ENCODE measurements around the gene PKD1.

PKD1 gene

DNA sequence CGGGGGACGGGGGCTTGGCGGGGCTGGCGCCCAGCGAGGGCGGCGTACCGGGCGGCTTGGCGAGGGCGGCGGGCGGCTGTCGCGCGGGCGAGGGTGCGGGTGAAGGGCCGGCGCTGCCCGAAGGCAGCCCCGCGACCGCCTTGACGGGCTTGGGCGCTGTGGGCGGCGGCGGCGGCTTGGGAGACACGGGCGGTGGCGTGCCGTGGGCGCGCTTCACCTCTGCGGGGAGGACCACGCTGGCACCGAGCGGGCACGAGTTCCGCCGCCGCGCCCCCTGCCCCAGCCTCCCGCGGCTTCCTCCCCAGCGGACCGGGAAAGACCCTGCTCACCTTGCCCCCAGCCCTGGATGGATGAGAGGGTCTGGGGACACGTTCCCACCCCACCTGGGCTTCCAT lies 43.4 kb upstream of the PKD1 start:
- no peak for TF ChIP-seq TAF1 (IDR thresholded peaks at IDR 0.05; ENCODE audit: borderline replicate concordance, insufficient read depth, low read length)
- TF ChIP-seq, protein P1, sequence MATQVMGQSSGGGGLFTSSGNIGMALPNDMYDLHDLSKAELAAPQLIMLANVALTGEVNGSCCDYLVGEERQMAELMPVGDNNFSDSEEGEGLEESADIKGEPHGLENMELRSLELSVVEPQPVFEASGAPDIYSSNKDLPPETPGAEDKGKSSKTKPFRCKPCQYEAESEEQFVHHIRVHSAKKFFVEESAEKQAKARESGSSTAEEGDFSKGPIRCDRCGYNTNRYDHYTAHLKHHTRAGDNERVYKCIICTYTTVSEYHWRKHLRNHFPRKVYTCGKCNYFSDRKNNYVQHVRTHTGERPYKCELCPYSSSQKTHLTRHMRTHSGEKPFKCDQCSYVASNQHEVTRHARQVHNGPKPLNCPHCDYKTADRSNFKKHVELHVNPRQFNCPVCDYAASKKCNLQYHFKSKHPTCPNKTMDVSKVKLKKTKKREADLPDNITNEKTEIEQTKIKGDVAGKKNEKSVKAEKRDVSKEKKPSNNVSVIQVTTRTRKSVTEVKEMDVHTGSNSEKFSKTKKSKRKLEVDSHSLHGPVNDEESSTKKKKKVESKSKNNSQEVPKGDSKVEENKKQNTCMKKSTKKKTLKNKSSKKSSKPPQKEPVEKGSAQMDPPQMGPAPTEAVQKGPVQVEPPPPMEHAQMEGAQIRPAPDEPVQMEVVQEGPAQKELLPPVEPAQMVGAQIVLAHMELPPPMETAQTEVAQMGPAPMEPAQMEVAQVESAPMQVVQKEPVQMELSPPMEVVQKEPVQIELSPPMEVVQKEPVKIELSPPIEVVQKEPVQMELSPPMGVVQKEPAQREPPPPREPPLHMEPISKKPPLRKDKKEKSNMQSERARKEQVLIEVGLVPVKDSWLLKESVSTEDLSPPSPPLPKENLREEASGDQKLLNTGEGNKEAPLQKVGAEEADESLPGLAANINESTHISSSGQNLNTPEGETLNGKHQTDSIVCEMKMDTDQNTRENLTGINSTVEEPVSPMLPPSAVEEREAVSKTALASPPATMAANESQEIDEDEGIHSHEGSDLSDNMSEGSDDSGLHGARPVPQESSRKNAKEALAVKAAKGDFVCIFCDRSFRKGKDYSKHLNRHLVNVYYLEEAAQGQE (IDR thresholded peaks at IDR 0.05; ENCODE audit: insufficient read depth in 1 of 2, low read depth in 2 of 2, low read length in 2 of 2): no peak

DNA sequence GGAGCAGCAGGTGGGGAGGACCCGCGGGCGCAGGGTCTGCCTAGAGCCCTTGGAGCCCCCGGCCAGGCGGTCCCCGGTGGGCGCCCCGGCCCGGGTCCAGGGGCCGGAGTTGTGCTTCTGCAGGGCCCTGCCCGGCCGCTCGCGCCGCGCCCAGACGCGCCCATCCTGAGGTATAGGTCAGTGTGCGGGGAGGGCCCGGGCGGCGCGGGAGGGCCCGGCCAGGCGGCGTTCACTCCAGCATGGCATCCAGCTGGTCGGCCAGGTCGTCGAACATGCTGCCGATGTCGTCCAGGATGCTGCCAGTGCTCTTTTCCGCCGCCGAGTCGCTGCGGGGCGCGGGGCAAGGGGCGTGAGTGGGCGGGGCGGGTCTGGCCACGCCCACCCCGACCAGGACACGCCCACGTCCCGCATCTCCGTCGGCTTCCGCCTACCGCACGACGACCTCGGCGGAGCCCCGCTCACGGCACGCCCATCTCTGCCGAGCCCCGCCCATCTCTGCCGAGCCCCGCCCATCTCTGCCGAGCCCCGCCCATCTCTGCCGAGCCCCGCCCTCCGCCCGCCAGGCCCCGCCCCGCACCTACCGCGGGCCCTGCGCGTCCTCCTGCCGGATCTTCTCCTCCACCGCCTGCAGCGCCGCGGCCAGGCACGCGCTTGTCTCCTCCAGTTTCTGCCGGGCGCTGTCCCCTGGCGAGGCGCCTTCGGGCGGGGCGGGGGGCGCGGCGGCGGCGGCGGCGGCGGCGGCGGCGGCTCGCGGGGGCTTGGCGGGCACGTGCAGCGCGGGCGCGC lies 42.8 kb upstream of the PKD1 start:
- TF ChIP-seq TAF1 (IDR thresholded peaks at IDR 0.05; ENCODE audit: borderline replicate concordance, insufficient read depth, low read length) (no peak), SIN3A (IDR thresholded peaks at IDR 0.05; ENCODE audit: borderline replicate concordance, insufficient read depth, low read length) (no peak), FOXP2 (optimal IDR thresholded peaks at IDR 0.05; ENCODE audit: borderline replicate concordance, extremely low read depth, extremely low read length, insufficient read depth) (no peak), POLR2AphosphoS5 (IDR thresholded peaks at IDR 0.05; ENCODE audit: low read depth, low read length) (no peak)
- TF ChIP-seq, protein P1 (IDR thresholded peaks at IDR 0.05; ENCODE audit: insufficient read depth in 1 of 2, low read depth in 2 of 2, low read length in 2 of 2): no peak

DNA sequence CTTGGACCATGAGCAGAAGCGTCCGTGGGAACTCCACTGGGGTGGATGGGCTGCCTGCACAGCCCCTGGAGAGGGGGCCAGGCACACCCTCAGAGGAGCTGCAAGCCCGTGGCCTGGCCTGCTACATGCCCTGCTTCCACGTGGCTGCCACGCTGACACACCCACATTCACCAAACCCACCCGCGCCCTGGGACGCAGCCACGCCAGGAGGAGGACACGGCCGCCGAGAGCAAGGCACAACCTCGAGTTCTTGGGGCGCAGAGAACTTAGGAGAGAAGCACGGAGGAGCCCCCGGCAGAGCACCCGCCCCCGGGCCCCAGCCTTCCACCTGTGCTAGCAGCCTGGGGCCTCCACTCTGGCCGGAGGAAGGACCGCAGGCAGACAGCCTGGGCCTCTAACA lies 41.9 kb upstream of the PKD1 start:
- no peak for TF ChIP-seq SIN3A (IDR thresholded peaks at IDR 0.05; ENCODE audit: borderline replicate concordance, insufficient read depth, low read length)
- no peak for TF ChIP-seq TAF1 (IDR thresholded peaks at IDR 0.05; ENCODE audit: borderline replicate concordance, insufficient read depth, low read length)
- TF ChIP-seq POLR2AphosphoS5 (IDR thresholded peaks at IDR 0.05; ENCODE audit: low read depth, low read length): no peak
- no peak for TF ChIP-seq FOXP2 (optimal IDR thresholded peaks at IDR 0.05; ENCODE audit: borderline replicate concordance, extremely low read depth, extremely low read length, insufficient read depth)
- TF ChIP-seq, protein P1 (IDR thresholded peaks at IDR 0.05; ENCODE audit: insufficient read depth in 1 of 2, low read depth in 2 of 2, low read length in 2 of 2): no peak

DNA sequence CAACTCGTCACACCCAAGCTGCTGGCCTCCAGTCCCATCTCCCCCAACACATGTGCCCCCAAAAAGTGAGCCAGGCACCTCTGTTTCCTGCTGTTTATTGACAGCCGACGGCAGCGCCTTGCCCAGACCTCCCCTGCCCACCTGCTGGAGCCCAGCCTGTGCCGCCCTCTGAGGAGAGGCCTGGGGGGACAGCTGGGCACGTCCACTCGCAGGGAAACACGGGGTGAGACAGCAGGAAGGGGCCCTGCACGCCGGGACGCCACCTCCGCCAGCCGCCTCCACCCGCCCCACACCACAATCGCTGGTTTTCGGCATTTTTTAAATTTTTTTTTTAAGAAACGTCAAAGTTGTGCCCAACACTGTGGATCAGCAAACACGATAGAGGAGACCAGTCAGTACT lies 41.4 kb upstream of the PKD1 start:
- TF ChIP-seq FOXP2 (optimal IDR thresholded peaks at IDR 0.05; ENCODE audit: borderline replicate concordance, extremely low read depth, extremely low read length, insufficient read depth): no peak
- TF ChIP-seq SIN3A (IDR thresholded peaks at IDR 0.05; ENCODE audit: borderline replicate concordance, insufficient read depth, low read length): no peak
- no peak for TF ChIP-seq POLR2AphosphoS5 (IDR thresholded peaks at IDR 0.05; ENCODE audit: low read depth, low read length)
- no peak for TF ChIP-seq TAF1 (IDR thresholded peaks at IDR 0.05; ENCODE audit: borderline replicate concordance, insufficient read depth, low read length)
- TF ChIP-seq, protein P1 (IDR thresholded peaks at IDR 0.05; ENCODE audit: insufficient read depth in 1 of 2, low read depth in 2 of 2, low read length in 2 of 2): no peak

DNA sequence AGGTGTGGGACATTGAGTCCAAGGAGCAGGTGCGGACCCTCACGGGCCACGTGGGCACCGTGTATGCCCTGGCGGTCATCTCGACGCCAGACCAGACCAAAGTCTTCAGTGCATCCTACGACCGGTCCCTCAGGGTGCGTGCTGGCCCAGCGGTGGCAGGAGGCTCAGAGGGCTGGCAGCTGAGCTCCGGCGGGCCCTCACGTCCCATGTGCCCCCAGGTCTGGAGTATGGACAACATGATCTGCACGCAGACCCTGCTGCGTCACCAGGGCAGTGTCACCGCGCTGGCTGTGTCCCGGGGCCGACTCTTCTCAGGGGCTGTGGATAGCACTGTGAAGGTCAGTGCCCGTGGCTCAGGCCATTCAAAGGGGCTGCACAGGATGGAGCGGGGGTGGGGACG lies 40.3 kb upstream of the PKD1 start:
- no peak for TF ChIP-seq POLR2AphosphoS5 (IDR thresholded peaks at IDR 0.05; ENCODE audit: low read depth, low read length)
- TF ChIP-seq TAF1 (IDR thresholded peaks at IDR 0.05; ENCODE audit: borderline replicate concordance, insufficient read depth, low read length): no peak
- TF ChIP-seq, protein P1 (IDR thresholded peaks at IDR 0.05; ENCODE audit: insufficient read depth in 1 of 2, low read depth in 2 of 2, low read length in 2 of 2): no peak
- no peak for TF ChIP-seq SIN3A (IDR thresholded peaks at IDR 0.05; ENCODE audit: borderline replicate concordance, insufficient read depth, low read length)
- no peak for TF ChIP-seq FOXP2 (optimal IDR thresholded peaks at IDR 0.05; ENCODE audit: borderline replicate concordance, extremely low read depth, extremely low read length, insufficient read depth)

All from PFSK-1 (cell line).